ENCODE data around the gene WDR20.

WDR20 gene

GRCh38 chr14:102144914-102145313 is 5.2 kb downstream of the WDR20 start:
- H3K79me2 ChIP-seq (ENCODE audit: insufficient read depth, low read length) = peaks cover 98% of the 10 kb centered on the region
- no peak overlapping the region for H3K4me3 ChIP-seq (ENCODE audit: low read length, poor library complexity, severe bottlenecking)
- no peaks in the 10 kb centered on the region for H3K27me3 ChIP-seq (ENCODE audit: insufficient read depth, low read length, poor library complexity, severe bottlenecking)
- no peaks in the 10 kb centered on the region for H3K36me3 ChIP-seq (ENCODE audit: insufficient read depth, low read length)
- H3K9me2 ChIP-seq (replicated peaks; ENCODE audit: low read depth, low read length) = no peaks in the 10 kb centered on the region
- no peak for TF ChIP-seq CTCF (conservative IDR thresholded peaks at IDR 0.05; ENCODE audit: low read length)
- TF ChIP-seq EZH2phosphoT487 (IDR thresholded peaks at IDR 0.05; ENCODE audit: borderline replicate concordance) = no peak
- peaks cover 69% of the 10 kb centered on the region for H4K20me1 ChIP-seq (ENCODE audit: insufficient read depth, low read length, poor library complexity, severe bottlenecking)
- H3K4me1 ChIP-seq (ENCODE audit: insufficient read depth, low read length, poor library complexity, severe bottlenecking) = peaks cover 23% of the 10 kb centered on the region
- H3F3A ChIP-seq (ENCODE audit: low read depth) = no peaks in the 10 kb centered on the region
- H2AFZ ChIP-seq (ENCODE audit: low read length) = no peak overlapping the region
- peak overlapping the region; percentile 13 for H3K4me2 ChIP-seq (ENCODE audit: low read depth, low read length, poor library complexity, severe bottlenecking)
- no peaks in the 10 kb centered on the region for H3K9me3 ChIP-seq (ENCODE audit: insufficient read depth, low read depth, low read length)
- H3K9ac ChIP-seq (ENCODE audit: low read depth, low read length, poor library complexity, severe bottlenecking) = no peak overlapping the region

GRCh38 chr14:102145395-102145794 is 5.7 kb downstream of the WDR20 start:
- H3K4me1 ChIP-seq (ENCODE audit: insufficient read depth, low read length, poor library complexity, severe bottlenecking) = peaks cover 23% of the 10 kb centered on the region
- no peaks in the 10 kb centered on the region for H3K27me3 ChIP-seq (ENCODE audit: insufficient read depth, low read length, poor library complexity, severe bottlenecking)
- H3K9me2 ChIP-seq (replicated peaks; ENCODE audit: low read depth, low read length) = no peaks in the 10 kb centered on the region
- H2AFZ ChIP-seq (ENCODE audit: low read length) = no peak overlapping the region
- H3K9ac ChIP-seq (ENCODE audit: low read depth, low read length, poor library complexity, severe bottlenecking) = no peak overlapping the region
- no peaks in the 10 kb centered on the region for H3K9me3 ChIP-seq (ENCODE audit: insufficient read depth, low read depth, low read length)
- peak overlapping the region; percentile 13 for H3K4me2 ChIP-seq (ENCODE audit: low read depth, low read length, poor library complexity, severe bottlenecking)
- H3K79me2 ChIP-seq (ENCODE audit: insufficient read depth, low read length) = peaks cover 98% of the 10 kb centered on the region
- H3K4me3 ChIP-seq (ENCODE audit: low read length, poor library complexity, severe bottlenecking) = no peak overlapping the region
- H4K20me1 ChIP-seq (ENCODE audit: insufficient read depth, low read length, poor library complexity, severe bottlenecking) = peaks cover 69% of the 10 kb centered on the region
- H3K36me3 ChIP-seq (ENCODE audit: insufficient read depth, low read length) = no peaks in the 10 kb centered on the region
- TF ChIP-seq EZH2phosphoT487 (IDR thresholded peaks at IDR 0.05; ENCODE audit: borderline replicate concordance) (no peak), CTCF (conservative IDR thresholded peaks at IDR 0.05; ENCODE audit: low read length) (no peak)
- H3F3A ChIP-seq (ENCODE audit: low read depth) = no peaks in the 10 kb centered on the region

GRCh38 chr14:102146423-102146822 is 6.7 kb downstream of the WDR20 start:
- Histone ChIP-seq H3F3A (ENCODE audit: low read depth) (no peaks in the 10 kb centered on the region), H3K9me2 (replicated peaks; ENCODE audit: low read depth, low read length) (no peaks in the 10 kb centered on the region), H3K4me2 (ENCODE audit: low read depth, low read length, poor library complexity, severe bottlenecking) (peak overlapping the region; percentile 37), H3K4me1 (ENCODE audit: insufficient read depth, low read length, poor library complexity, severe bottlenecking) (peaks cover 13% of the 10 kb centered on the region), H3K27me3 (ENCODE audit: insufficient read depth, low read length, poor library complexity, severe bottlenecking) (no peaks in the 10 kb centered on the region), H3K4me3 (ENCODE audit: low read length, poor library complexity, severe bottlenecking) (peak overlapping the region; percentile 20), H3K79me2 (ENCODE audit: insufficient read depth, low read length) (peaks cover 97% of the 10 kb centered on the region), H2AFZ (ENCODE audit: low read length) (no peak overlapping the region), H3K9ac (ENCODE audit: low read depth, low read length, poor library complexity, severe bottlenecking) (no peak overlapping the region), H4K20me1 (ENCODE audit: insufficient read depth, low read length, poor library complexity, severe bottlenecking) (peaks cover 58% of the 10 kb centered on the region), H3K36me3 (ENCODE audit: insufficient read depth, low read length) (peaks cover under 1% of the 10 kb centered on the region; the same call in 1 of the 2 replicates), H3K9me3 (ENCODE audit: insufficient read depth, low read depth, low read length) (no peaks in the 10 kb centered on the region)
- TF ChIP-seq CTCF (conservative IDR thresholded peaks at IDR 0.05; ENCODE audit: low read length) (no peak), EZH2phosphoT487 (IDR thresholded peaks at IDR 0.05; ENCODE audit: borderline replicate concordance) (no peak)

All from Loucy (cell line).